ENCODE data around the gene TNFRSF19. TPM values are rescaled to one million over a fixed set of nuclear protein-coding genes. Genes with fewer than 3 reads are reported as not detected.

The TNFRSF19 gene
- total and polyA plus RNA-seq, 2 of the 4 experiments (the other 2 are of a cell fraction) = 18.6 to 26.3 TPM

DNA sequence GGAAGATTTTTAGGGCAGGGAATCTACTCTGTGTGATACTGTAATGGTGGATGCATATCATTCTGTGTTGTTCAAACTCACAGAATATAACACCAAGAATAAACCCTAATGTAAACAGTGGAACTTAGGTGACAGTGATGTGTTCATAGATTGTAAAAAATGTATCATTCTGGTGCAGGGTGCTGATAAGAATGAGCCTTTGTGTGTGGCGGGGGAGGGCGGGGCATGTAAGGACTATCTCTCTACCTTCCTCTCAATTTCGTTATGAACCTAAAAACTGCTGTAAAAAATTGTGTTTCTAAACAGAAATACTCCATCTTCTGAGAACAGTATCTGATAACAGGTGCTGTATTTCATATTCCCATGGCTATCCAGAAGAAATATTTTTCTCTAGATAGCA lies 35.6 kb downstream of the TNFRSF19 start:
- no peak overlapping the region for H3K18ac ChIP-seq (ENCODE audit: low read depth, low read length)
- dilution Hi-C loops (cut with HindIII; ENCODE audit: low sequenced_read_pairs, unreplicated experiment) (no loop called here), intact Hi-C loops (cut with micrococcal nuclease) (no loop called here), in situ Hi-C loops (cut with MboI; ENCODE audit: low sequenced_read_pairs) (no loop called here)
- peaks cover 8% of the 10 kb centered on the region; the same call in 1 of the 2 replicates for H3K36me3 ChIP-seq (ENCODE audit: control insufficient read depth, insufficient read depth, low read length)
- no peak overlapping the region for H3K9ac ChIP-seq (ENCODE audit: low read depth, low read length)
- H3K4me3 ChIP-seq (ENCODE audit: insufficient read depth, low read depth, low read length) = no peak overlapping the region
- H3K27ac ChIP-seq (ENCODE audit: insufficient read depth, low read length) = no peak overlapping the region
- H3K4me2 ChIP-seq (ENCODE audit: low read depth, low read length) = no peak overlapping the region
- TF ChIP-seq MAFK (IDR thresholded peaks at IDR 0.05; ENCODE audit: low read depth, low read length) (no peak), NFE2L2 (IDR thresholded peaks at IDR 0.05; ENCODE audit: low read depth, low read length) (no peak), RAD21 (IDR thresholded peaks at IDR 0.05; ENCODE audit: low read length) (no peak), RCOR1 (IDR thresholded peaks at IDR 0.05; ENCODE audit: insufficient replicate concordance, low read length) (no peak)
- TF ChIP-seq, protein P1, sequence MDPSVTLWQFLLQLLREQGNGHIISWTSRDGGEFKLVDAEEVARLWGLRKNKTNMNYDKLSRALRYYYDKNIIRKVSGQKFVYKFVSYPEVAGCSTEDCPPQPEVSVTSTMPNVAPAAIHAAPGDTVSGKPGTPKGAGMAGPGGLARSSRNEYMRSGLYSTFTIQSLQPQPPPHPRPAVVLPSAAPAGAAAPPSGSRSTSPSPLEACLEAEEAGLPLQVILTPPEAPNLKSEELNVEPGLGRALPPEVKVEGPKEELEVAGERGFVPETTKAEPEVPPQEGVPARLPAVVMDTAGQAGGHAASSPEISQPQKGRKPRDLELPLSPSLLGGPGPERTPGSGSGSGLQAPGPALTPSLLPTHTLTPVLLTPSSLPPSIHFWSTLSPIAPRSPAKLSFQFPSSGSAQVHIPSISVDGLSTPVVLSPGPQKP (IDR thresholded peaks at IDR 0.05; ENCODE audit: borderline replicate concordance, low read depth, low read length) = no peak
- no peak overlapping the region for H4K91ac ChIP-seq (ENCODE audit: insufficient read depth, low read depth, low read length)
- DNase-seq = no peak
- ChIA-PET POLR2A (ENCODE audit: unreplicated experiment) (no interaction called here), CTCF (no interaction called here)
- BruUV-seq (replicated peaks) = no TSS peak
- no CpG with 5 or more reads among the region's 3 CpGs for WGBS, 2 experiments (ENCODE audit: extremely low coverage in 2 of 2, insufficient read length in 1 of 2)
- no peak overlapping the region for H2BK5ac ChIP-seq (ENCODE audit: low read depth, low read length, poor library complexity, severe bottlenecking)
- H2AFZ ChIP-seq (replicated peaks; ENCODE audit: low read length, poor library complexity) = no peak overlapping the region
- H4K20me1 ChIP-seq (ENCODE audit: insufficient read depth, low read length) = no peaks in the 10 kb centered on the region
- H2BK120ac ChIP-seq (ENCODE audit: low read depth, low read length) = no peak overlapping the region
- no peak overlapping the region for H3K14ac ChIP-seq (replicated peaks; ENCODE audit: low read depth, low read length)
- peaks cover 14% of the 10 kb centered on the region for H3K4me1 ChIP-seq (ENCODE audit: control insufficient read depth, insufficient read depth, low read length)
- no peak overlapping the region for H3K4ac ChIP-seq (ENCODE audit: low read depth, low read length)
- no peak overlapping the region for H2AK5ac ChIP-seq (ENCODE audit: low read depth, low read length)
- no peak for ATAC-seq (ENCODE audit: low read depth)
- peaks cover 5% of the 10 kb centered on the region; the same call in 1 of the 2 replicates for H3K9me1 ChIP-seq (ENCODE audit: insufficient read depth, low read length)
- no peak overlapping the region for H2BK15ac ChIP-seq (ENCODE audit: low read depth, low read length)
- H4K8ac ChIP-seq (ENCODE audit: low read depth in 2 of 2, low read length in 2 of 2) = no peak overlapping the region
- no peak overlapping the region for H2AK9ac ChIP-seq (replicated peaks; ENCODE audit: low read depth, low read length, poor library complexity)
- H4K5ac ChIP-seq (ENCODE audit: low read depth, low read length) = no peak overlapping the region
- H3K79me1 ChIP-seq (ENCODE audit: low read depth in 1 of 2, low read length in 2 of 2) = peaks cover 0 to 4% of the 10 kb centered on the region in 2 experiments; a peak in 2 of 4 replicates
- no peak overlapping the region for H3K56ac ChIP-seq (ENCODE audit: extremely low read depth, insufficient read depth, low read length)
- H3K23ac ChIP-seq (ENCODE audit: low read depth, low read length) = no peak overlapping the region
- H3K9me3 ChIP-seq (ENCODE audit: control insufficient read depth, insufficient read depth, low read length) = no peaks in the 10 kb centered on the region
- H2BK20ac ChIP-seq (ENCODE audit: low read depth, low read length) = no peak overlapping the region
- no peaks in the 10 kb centered on the region for H3K27me3 ChIP-seq (ENCODE audit: control insufficient read depth, insufficient read depth, low read length)

All from IMR-90 (cell line).